Gastrocnemius medialis (tissue), 4 donors: ENCODE data around the gene ENOPH1.

Source experiments
- POLR2A ChIP-seq, 2 donors: fragments of 450-650 bp; IDR thresholded peaks; one replicate each; pipeline ENCODE4 v1.6.1; 2017; ENCODE audit warnings: antibody characterized with exemption in 2 of 2, mild to moderate bottlenecking in 2 of 2, moderate library complexity in 2 of 2
- TF ChIP-seq, protein P1 (sequence below), 5 experiments: fragments of 450-650 bp in 3 of 5; fragments of 200-600 bp in 2 of 5; sonication (generic) in 2 of 5; IDR thresholded peaks in 4 of 5; conservative IDR thresholded peaks in 1 of 5; 1 replicate in 4 of 5; 2 replicates in 1 of 5; pipeline ENCODE4 v1.5.1; 2016 to 2019; ENCODE audit warnings: antibody characterized with exemption in 5 of 5, mild to moderate bottlenecking in 3 of 5, moderate library complexity in 3 of 5

DNA sequence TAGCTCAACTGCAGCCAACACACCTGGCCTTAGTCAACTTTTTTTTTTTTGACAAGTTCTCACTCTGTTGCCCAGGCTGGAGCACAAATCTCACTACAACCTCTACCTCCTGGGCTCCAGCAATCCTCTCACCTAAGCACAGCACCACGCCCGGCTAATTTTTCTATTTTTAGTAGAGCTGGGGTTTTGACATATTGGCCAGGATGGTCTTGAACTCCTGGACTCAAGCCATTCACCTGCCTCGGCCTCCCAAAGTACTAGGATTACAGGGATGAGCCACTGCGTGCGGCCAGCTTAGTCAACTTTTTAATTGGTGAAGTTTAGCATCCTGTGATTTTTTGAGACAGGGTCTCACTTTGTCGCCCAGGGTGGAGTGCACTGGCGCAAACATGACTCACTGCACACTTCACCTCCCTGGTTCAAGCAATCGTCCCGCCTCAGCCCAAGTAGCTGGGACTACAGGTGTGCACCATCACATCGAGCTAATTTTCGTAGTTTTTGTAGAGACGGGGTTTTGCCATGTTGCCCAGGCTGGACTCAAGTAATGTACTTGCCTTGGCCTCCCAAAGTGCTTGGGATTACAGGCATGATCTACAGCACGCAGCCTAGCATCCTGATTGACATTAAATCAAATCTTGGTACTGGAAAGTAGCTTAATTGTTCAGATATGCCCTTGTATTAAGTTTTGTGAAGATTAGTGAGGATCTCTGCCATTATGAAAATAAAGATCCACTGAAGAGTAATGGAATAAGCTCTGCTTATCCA is 8.4 kb upstream of the ENOPH1 start:
- no peak for TF ChIP-seq POLR2A (IDR thresholded peaks at IDR 0.05)
- TF ChIP-seq, protein P1, sequence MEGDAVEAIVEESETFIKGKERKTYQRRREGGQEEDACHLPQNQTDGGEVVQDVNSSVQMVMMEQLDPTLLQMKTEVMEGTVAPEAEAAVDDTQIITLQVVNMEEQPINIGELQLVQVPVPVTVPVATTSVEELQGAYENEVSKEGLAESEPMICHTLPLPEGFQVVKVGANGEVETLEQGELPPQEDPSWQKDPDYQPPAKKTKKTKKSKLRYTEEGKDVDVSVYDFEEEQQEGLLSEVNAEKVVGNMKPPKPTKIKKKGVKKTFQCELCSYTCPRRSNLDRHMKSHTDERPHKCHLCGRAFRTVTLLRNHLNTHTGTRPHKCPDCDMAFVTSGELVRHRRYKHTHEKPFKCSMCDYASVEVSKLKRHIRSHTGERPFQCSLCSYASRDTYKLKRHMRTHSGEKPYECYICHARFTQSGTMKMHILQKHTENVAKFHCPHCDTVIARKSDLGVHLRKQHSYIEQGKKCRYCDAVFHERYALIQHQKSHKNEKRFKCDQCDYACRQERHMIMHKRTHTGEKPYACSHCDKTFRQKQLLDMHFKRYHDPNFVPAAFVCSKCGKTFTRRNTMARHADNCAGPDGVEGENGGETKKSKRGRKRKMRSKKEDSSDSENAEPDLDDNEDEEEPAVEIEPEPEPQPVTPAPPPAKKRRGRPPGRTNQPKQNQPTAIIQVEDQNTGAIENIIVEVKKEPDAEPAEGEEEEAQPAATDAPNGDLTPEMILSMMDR (IDR thresholded peaks at IDR 0.05 in 4 of 5, conservative IDR thresholded peaks at IDR 0.05 in 1 of 5) = no peak
